Activated CD4-positive, CD25-positive, alpha-beta regulatory T cell treated with anti-CD3 and anti-CD28 coated beads, Interleukin-2, amount 50 U/mL, for 72 hours (primary cell): ENCODE measurements around the gene FAT4.

Source experiments
- DNase-seq: peaks from one replicate; pipeline ENCODE4 v3.0.0; 2021

Gene FAT4, protein sequence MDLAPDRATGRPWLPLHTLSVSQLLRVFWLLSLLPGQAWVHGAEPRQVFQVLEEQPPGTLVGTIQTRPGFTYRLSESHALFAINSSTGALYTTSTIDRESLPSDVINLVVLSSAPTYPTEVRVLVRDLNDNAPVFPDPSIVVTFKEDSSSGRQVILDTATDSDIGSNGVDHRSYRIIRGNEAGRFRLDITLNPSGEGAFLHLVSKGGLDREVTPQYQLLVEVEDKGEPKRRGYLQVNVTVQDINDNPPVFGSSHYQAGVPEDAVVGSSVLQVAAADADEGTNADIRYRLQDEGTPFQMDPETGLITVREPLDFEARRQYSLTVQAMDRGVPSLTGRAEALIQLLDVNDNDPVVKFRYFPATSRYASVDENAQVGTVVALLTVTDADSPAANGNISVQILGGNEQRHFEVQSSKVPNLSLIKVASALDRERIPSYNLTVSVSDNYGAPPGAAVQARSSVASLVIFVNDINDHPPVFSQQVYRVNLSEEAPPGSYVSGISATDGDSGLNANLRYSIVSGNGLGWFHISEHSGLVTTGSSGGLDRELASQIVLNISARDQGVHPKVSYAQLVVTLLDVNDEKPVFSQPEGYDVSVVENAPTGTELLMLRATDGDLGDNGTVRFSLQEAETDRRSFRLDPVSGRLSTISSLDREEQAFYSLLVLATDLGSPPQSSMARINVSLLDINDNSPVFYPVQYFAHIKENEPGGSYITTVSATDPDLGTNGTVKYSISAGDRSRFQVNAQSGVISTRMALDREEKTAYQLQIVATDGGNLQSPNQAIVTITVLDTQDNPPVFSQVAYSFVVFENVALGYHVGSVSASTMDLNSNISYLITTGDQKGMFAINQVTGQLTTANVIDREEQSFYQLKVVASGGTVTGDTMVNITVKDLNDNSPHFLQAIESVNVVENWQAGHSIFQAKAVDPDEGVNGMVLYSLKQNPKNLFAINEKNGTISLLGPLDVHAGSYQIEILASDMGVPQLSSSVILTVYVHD (N-terminal part only)

DNA sequence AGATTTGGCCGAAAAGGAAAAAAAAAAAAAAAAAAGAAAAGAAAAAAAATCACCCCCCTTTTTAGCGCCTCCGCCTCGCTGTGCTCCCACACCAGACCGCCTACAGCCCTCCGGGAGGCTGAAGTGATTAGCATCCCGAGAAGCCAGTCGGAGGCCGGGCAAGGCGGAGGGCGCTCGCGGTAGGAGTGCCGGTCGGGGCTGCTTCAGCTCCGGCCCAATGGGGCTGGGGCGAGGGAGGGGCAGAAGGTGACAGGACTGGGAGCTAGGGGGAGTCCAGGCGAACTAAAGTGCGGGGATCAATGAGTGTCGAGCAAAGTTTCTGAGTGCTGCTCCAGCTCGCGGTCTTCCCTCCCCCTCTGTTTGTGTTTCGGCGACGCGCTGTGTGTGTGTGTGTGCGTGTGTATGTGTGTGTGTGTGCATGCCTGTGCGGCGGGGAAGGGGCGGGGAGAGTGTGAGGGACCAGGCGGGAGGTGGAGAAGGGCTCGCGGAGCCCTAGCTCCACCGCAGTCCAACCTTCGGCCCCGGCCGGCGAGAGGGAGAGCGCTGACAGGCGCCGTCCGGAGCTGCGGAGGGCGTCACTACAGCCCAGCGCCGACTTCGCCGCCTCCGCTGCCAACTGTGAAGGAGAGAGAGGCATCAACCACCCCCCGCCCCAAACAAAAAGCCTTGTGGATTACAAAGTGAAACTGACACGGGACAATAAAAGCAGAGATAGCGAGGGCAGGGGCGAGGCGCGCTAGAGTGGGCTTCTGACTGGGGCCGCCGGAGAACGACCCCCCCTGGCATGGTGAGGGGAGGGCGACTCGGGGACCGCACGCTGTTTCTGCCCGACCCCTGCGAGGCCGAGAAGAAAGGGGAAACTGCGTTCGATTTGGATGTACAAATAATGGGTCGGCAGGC lies at the start of gene FAT4:
Gene FAT4, plus strand, starts transcription at position 280 of the 900 bp plus-strand sequence. CDS start 1,457 bp downstream, outside the sequence.
- peak; percentile 30 for DNase-seq

DNA sequence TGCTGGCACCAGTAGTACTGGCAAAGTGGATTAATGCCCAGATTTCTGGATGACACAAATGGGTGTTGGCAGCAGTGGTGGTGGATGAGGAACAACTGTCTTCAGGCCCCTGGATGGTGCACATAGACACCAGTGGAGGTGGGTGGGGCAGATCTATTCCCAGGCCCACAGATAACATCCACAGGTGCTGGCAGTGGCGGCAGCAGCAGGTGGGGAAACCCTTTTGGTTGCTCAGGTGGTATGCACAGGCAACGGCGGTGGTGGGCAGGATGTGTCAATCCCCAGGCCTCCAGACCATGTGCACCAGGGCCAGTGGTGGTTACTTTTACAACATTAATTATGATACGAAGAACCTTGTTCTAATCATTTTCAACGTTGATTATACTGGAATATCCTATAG lies 48.9 kb upstream of the FAT4 start:
- DNase-seq, result no peak

DNA sequence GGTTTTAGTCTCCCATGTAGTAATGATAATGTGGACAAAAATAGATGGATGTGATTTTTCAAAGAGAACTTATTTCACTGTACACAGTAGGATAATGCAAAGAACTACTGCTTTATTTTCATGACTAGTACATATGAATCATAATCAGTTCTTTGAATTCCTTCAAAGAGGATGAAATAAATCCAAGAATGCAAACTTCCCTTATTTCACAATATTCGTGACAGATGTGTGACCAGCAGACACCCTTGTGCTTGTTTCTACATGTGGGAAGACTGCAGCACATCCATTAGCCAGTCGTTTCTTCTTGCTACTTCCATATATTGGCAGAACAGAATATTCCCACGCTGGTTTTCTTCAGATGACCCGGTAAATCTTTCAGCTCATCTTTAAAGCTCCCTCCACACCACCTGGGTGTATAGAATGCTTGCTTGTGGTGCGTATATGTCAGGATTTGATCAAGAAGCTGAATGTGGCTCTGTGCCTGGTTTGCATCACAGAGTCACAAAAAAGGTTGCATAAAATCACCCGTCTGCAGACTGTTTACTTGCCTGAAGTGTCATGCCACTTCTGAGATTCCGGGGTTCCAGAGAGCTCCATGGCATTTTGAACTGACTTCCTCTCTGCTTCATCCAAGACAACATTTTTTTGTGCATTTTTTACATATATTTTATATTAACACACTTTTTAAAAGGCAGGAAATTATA lies 47.7 kb upstream of the FAT4 start:
- no peak for DNase-seq

DNA sequence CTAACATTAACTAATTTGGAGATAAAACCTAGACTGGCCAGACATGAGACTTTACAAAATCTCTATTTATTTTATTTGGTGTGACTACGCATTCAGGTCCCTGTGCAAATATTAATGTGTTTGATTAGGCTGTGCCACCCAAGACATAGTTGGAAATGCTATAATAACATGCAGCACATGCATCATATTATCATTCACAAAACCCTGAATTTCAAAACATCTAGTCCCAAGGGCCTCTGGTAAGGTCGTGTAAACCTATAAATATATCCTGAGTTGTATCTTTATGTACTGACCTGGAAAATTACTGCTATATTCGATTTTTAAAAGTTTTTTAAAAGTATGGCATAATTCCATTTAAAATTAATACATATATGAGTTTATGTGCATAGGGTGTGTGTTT lies 47.1 kb upstream of the FAT4 start:
- no peak for DNase-seq

DNA sequence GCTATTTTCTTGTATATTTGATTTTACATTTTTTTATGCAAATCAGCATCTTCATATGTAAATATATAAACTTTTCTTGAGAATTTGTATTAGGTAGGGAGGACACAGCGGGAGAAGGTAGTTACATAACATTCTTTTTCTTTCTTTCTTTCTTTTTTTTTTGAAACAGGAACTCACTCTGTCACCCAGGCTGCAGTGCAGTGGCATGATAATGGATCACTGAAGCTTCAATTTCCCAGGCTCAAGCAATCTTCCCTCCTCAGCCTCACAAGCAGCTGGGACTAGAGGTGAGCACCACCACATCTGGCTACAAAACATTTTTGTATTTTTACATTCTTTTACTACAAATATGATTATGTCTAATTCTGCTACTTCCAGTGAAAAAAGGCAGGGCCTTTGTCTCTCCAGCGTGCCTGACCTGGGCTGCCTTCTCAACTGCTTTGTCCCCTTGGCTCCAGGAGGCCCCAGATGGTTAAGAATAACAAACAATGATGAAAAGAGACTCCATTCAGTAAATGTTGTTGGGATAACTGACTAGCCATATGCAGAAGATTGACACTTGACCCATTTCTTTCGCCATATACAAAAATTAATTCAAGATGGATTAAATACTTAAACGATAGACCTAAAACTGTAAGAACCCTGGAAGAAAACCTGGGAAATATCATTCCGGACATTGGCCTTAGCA lies 46.5 kb upstream of the FAT4 start:
- DNase-seq, result no peak

DNA sequence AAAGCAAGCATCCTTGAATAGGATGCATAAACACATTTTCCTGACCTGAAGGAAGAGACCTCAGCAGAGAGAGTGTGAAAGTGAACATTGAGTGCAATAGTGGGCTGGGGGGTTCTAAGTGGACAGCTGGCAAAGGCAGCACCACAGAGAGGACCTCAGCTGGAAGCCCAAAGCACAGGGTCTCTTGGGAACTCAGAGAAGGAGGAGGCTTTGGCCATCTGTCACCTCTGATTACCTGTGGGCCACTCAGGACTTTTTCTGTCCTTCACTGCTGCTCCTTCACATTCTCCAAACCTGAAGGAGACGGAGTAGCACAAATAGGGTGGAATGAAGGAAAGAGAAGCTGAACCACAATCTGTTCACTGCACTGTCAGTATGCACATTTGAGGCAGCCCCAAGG lies 37.9 kb upstream of the FAT4 start:
- no peak for DNase-seq

DNA sequence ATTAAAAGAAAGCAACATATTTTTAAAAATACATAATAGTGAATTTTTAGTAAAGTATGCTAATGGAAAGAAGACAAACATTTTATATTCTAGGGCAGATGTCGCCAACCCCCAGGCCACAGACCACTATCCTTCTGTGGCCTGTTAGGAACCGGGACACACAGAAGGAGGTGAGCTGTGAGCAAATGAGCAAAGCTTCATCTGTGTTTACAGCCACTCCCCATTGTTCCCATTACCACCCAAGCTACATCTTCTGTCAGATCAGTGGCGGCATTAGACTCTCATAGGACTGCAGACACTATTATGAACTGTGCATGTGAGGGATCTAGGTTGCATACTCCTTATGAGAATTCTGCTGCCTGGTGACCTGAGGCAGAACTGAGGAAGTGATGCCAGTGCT lies 37.0 kb upstream of the FAT4 start:
- no peak for DNase-seq

DNA sequence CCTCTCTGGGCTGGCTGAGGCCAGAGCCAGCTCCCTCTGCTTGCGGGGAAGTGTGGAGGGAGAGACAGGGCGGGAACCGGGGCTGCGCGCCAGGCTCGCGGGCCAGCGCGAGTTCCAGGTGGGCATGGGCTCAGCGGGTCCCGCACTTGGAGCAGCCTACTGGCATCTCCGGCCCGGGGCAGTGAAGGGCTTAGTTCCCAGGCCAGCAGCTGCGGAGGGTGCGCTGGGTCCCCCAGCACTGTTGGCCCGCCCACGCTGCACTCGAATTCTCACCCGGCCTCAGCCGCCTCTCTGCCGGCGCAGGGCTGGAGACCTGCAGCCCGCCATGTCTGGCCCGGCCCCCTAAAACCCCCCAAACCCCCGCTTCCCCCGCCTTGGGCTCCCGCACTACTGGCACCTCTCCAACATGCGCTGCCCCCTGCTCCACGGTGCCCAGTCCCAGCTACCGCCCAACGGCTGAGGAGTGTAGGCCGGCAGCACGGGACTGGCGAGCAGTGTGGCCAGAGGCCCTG lies 33.8 kb upstream of the FAT4 start:
- DNase-seq, result no peak

DNA sequence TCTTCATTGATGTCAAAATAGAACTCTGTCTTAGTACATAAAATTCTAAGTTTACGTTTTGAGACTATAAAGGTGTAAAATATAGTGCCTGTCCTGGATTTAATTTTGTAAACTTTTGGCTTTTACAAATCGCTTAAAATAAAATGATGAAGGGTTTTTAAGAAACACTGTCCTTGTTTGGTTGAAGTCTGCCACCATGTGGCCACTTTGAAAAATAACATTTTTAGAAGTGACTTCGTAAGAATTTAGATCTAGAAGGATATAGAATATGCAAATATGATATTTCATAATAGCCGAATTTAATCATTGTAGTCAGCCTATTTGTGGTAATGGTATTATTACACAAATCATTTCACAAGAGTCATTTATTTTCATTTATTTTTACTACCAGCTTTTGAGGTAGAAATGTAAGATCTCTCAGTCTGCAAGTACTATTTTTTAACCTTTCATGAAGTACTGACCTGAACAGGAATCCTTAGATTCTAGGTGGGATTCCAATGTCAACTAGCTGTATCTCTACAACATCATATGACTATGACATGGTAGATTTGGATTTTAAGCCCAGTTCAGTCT lies 31.0 kb upstream of the FAT4 start:
- no peak for DNase-seq

DNA sequence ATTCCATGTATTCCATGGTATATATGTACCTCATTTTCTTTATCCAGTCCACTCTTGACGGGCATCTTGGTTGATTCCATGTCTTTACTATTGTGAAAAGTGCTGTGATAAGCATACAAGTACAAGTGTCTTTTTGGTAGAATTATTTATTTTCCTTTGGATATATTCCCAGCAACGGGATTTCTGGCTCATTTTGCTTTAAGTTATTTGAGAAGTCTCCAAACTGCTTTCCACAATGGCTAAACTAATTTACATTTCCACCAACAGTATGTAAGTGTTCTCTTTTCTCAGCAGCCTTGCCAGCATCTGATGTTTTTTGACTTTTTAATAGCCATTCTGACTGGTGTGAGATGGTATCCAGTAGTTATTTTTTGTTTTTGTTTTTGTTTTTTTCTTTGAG lies 17.6 kb upstream of the FAT4 start:
- no peak for DNase-seq

DNA sequence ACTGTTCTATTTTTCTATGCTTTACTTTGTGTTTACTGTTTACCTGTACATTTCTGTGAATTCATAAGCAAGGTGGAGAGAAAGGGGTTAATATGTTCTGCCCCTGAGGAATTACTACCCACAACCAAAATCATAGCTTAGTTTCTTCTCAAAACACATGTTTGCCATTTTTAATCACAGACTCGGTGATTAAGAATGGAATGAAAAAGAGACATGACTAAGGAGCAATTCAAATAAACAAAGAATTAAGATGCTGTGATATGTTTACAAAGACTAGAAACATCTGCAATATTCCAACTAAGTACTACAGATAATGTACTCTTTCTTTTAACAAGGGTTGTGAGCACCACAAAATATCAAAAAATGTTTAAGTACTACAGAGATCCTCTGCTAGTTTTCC lies 11.7 kb upstream of the FAT4 start:
- DNase-seq, result no peak

DNA sequence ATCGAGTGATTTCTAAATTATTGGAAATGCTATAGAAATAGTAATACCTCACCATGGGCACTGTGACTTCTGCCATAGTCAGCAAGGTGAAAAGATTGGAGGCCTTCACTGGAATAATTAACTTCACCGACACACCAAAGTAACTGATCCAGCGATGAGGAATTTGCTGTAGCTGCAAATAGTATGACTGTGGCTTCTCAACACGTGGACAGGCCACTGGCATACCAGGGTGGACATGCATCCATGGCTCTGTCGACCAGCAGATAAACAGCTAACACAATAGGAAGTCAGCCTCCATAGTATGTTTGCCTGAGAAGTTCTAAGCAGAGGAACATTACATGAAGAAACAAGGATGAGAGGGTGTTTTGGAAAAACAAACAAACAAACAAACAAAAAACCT lies 10.9 kb upstream of the FAT4 start:
- DNase-seq, result no peak

DNA sequence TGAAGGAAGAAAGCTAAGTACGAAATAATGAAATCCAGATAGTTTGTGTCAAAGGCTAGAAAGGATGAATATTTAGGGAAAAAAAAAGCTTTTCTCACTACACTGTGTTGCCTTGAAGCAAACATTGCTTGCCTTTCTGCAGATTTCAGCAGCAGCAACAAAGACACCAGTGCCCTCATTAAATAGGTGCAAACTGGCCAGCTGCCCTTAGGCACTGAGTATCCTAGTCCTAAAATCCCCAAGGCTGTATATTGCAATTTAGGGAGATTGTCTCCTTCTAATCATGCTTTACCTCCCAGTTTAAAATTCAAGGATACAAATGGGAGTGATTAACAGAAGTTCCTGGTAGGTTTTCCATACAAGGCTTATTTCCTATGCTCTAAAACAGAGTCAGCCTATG lies 8.6 kb upstream of the FAT4 start:
- no peak for DNase-seq

DNA sequence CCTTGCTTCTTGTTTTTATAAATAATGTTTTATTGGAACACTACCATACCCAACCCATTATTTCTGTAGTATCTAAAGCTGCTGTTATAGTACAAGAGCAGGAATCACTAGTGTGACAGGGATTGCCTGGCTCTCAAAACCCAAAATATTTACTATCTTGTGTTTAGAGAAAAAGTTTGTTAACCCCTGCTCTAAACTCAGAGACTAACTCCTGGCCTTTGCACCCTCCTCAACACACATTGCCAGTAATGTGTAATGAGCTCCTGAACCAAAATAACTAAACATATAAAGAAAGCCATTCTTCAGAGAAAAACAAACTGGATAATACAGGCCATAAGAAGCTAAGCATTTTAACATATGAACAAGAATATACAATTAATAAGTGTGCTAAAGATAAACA lies 8.2 kb upstream of the FAT4 start:
- DNase-seq, result no peak

DNA sequence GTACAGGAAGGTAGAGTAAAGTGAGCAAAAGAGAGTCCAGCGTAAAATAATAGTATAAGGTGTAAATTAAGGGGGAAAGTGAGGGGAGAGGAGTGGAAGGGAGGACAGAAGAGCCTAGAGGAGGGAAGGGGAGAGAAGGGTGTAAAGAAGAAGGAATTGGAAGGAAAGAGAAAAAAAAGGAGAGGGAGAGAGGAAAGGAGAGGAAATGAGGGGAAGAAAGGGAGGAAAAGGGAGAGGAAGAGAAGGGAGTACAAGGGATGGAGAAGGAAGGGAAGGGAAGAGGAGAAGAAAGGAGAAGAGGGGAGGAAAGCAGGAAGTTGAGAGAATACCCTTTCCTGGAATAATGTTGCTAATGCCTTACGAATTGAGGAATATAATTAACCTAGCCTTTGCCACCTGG lies 3.3 kb upstream of the FAT4 start:
- no peak for DNase-seq

DNA sequence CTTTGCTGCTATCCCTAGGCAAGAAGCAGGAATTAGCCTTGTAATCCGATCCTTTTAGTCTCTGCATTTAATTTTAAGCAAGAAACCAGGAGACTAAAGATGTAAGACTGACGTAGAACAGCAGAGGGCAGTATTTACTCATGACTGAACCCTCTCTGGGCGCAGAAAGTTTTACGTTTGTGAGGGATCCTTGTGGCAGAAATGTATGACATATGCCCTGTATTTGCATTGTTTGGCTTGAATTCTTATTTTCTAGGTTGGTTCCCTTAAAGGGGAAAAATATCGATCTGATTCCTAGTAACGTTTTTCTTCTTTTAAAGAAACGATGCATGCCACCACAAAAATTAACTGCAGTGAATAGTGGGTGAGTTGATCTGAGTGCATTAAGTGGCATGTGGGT lies 1.3 kb upstream of the FAT4 start:
- DNase-seq, result no peak

DNA sequence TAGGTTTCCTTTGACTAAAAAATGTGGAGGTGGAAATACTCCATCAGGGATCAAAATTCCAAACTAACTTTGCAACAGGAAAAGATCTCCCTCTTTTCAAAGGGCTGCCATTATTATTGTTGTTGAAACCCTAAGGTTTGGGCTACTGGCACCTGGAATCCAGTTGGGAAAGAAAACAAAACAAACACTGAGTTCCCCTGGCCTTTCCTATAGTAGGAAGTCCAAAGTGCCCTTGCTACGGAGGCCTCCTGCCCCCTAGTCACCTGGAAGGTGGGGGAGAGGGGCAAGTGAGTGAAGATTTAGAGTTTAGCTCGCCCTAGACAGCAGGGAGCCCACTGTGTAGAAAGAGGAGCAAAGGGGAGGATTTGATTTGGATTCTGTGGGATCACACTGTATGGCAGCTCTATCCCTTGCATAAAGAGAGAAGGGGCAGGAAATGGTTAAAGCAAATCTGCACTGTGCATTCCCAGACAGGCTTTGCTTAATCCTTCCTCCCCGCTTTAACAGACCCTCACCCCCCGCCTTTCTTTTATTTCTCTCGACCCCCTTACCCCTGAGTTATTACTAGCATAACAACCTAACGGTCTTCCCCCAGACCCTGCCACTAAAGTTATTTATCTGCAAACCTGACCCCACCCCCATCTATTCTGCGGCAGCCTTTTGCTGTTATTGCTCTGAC lies 627 bp upstream of the FAT4 start:
- no peak for DNase-seq

DNA sequence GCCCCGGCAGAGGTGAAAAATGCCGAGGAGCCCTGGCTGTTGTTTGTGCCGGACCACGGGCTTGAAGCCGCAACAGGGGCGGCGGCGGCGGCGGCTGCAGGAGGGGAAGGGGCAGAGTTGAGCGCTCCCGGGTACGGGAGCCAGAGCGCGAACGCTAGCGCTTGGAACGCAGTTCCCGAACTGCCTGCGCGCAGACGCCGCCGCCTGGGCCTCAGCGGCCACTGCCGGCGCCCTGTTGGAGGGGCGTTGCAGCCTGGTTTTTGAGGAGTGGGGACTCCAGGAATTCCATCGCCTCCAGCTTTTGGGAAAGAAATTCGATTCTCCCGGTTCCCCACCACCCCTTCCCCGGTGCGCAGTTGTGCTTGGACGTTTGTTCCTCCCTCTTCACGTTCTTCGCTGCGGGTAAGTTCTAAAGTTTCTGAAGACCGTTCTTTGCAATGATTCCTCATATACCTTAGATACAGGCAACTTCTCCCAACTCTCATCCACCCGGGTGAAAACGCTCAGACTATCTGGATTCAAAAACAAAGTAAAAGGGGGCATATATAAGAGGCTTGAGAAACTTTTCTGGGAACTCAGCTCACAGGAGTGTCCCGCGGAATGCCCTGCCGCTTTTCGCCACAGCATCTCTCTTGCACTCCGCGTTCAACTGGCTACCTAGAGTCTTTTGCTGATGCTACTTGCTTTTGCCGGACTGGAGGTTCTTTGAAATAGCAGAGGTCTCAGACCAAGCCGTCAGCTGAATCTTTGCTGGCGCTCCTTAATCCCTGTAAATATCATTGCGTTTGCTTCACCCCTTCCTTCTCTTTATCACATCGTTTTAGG lies 1.0 kb downstream of the FAT4 start:
- peak; percentile 28 for DNase-seq

DNA sequence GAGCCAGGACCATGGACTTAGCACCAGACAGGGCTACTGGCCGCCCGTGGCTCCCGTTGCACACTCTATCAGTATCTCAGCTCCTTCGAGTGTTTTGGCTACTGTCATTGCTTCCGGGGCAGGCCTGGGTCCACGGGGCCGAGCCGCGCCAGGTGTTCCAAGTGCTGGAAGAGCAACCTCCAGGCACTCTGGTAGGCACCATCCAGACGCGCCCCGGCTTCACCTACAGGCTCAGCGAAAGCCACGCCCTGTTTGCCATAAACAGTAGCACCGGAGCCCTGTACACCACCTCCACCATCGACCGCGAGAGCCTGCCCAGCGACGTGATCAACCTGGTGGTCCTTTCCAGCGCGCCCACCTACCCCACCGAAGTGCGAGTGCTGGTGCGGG lies 1.6 kb downstream of the FAT4 start:
- no peak for DNase-seq
